ENCODE results near the gene ALOX15. TPM values are rescaled to one million over a fixed set of nuclear protein-coding genes. Genes with fewer than 3 reads are reported as not detected.

Gene ALOX15
- total RNA-seq, 1 experiment from 2014 or later = 0.31 TPM

DNA sequence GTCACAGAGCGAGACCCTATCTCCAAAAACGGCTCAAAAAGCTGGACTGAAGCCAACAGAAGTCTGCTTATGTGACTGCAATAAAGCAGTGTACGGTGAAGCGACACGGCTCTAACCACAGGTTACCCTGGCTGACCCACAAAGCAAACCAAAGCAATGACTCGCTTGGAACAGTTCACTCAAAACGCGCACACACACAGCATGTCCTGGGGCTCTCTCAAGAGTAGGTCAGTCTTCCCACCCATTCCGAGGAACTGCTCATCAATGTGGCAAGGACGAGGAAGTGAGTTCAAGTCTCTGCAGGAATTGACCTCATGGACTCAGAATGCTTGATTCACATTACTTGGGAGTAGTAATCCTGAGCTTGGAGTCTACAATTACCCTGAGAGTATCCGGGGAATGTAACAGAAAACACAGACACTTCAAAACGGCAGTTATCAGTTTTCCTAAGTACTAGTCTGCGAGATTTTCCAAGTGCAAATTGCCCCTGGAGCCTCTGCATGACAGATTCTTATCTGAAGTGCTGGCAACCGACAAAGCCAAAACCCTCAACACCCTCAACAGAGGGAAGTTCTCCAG, 37.1 kb upstream of the ALOX15 start:
- Mint-ChIP-seq H3K9me3 (no peaks in the 10 kb centered on the region), H3K4me3 (no peak overlapping the region), H3K4me1 (no peaks in the 10 kb centered on the region), H3K27me3 (ENCODE audit: low read depth) (no peaks in the 10 kb centered on the region), H3K27ac (no peak overlapping the region), H3K36me3 (ENCODE audit: insufficient read depth in 1 of 3, low read depth in 3 of 3) (peaks cover 56 to 91% (median 90%) of the 10 kb centered on the region in 3 experiments)
- Histone ChIP-seq H3K9me3 (ENCODE audit: control insufficient read depth, low read depth, low read length) (no peaks in the 10 kb centered on the region), H3K56ac (ENCODE audit: insufficient read length, low read depth, low read length) (no peak overlapping the region), H2BK20ac (ENCODE audit: low read depth, low read length, poor library complexity, severe bottlenecking) (no peak overlapping the region), H3K9ac (ENCODE audit: extremely low read depth, insufficient read length, low read length) (no peak overlapping the region), H4K91ac (ENCODE audit: insufficient read length, low read depth, low read length) (no peak overlapping the region), H2AK5ac (ENCODE audit: insufficient read length, low read length) (no peak overlapping the region), H3K4me2 (ENCODE audit: insufficient read depth, insufficient read length, low read length) (no peak overlapping the region), H2BK120ac (ENCODE audit: low read depth, low read length, poor library complexity, severe bottlenecking) (no peak overlapping the region), H4K20me1 (ENCODE audit: control insufficient read depth, insufficient read depth, insufficient read length) (no peaks in the 10 kb centered on the region), H3K18ac (ENCODE audit: insufficient read length, low read depth, low read length) (no peak overlapping the region), H2BK15ac (ENCODE audit: low read depth, low read length) (no peak overlapping the region), H3K23me2 (ENCODE audit: insufficient read length, low read depth, low read length, poor library complexity, severe bottlenecking) (no peaks in the 10 kb centered on the region), H3K27me3 (ENCODE audit: insufficient read depth, low read length) (no peaks in the 10 kb centered on the region), H4K8ac (replicated peaks; ENCODE audit: insufficient read length, low read depth, low read length) (no peak overlapping the region), H2BK5ac (ENCODE audit: insufficient read length, low read length) (no peak overlapping the region), H3K79me1 (ENCODE audit: insufficient read depth, low read depth, low read length, poor library complexity, severe bottlenecking) (no peaks in the 10 kb centered on the region), H3K4me1 (ENCODE audit: insufficient read depth, low read length) (no peaks in the 10 kb centered on the region), H2BK12ac (ENCODE audit: insufficient read length, low read depth, low read length) (no peak overlapping the region), H3K23ac (ENCODE audit: insufficient read length, low read depth, low read length) (no peak overlapping the region), H2AFZ (ENCODE audit: low read length) (no peak overlapping the region), H3K4ac (ENCODE audit: low read depth, low read length) (no peak overlapping the region), H3K27ac (ENCODE audit: insufficient read length, low read depth, low read length) (no peak overlapping the region), H3K79me2 (ENCODE audit: insufficient read depth, low read length) (no peaks in the 10 kb centered on the region), H3T11ph (ENCODE audit: low read length) (no peak overlapping the region), H4K5ac (ENCODE audit: insufficient read length, low read depth, low read length) (no peak overlapping the region), H3K14ac (ENCODE audit: insufficient read depth, low read length) (no peak overlapping the region)
- DNase-seq = no peak
- no CpG with 5 or more reads among the region's 14 CpGs for WGBS (ENCODE audit: extremely low coverage, insufficient read length, low lambda C conversion rate)
- TF ChIP-seq CTCF (conservative IDR thresholded peaks at IDR 0.05) = no peak
